Stimulated activated CD4-positive, alpha-beta T cell treated with anti-CD3 and anti-CD28 coated beads, Interleukin-4, amount 100 ng/mL, for 48 hours (primary cell): ENCODE data around the gene KCNJ16.

Experiments
- DNase-seq, 2 donors: peaks; one replicate each; pipeline ENCODE4 v3.0.0-alpha.2; 2020; ENCODE audit warnings: low read depth in 2 of 2

Gene KCNJ16

GRCh38 chr17:70098030-70098429 lies 23.0 kb downstream of the KCNJ16 start:
- no peak for DNase-seq

DNA sequence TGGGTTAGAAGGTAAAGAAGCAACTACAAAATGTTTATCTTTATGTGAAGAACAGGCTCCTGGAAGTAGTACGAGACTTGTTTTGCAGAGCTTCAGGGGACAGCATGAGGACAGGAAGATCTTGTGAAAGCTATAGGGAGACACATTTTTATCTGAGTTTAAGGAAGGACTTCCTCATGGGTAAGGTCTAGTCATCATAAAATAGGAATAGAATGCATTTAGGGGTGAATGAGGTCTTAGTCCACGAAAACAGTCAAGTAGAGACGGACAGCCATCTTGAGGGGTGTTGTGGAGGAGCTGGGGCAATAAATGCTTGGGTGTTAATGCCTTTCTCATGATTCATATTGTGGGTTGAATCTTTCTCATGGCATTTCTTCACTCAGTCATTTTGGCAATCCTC lies 24.3 kb downstream of the KCNJ16 start:
- DNase-seq: no peak

GRCh38 chr17:70099884-70100283 lies 24.9 kb downstream of the KCNJ16 start:
- no peak for DNase-seq

- no peak for DNase-seq
These were observed 26.0 kb downstream of the KCNJ16 start for GRCh38 chr17:70100983-70101382.

GRCh38 chr17:70102531-70102930 lies 27.5 kb downstream of the KCNJ16 start:
- DNase-seq: no peak

DNA sequence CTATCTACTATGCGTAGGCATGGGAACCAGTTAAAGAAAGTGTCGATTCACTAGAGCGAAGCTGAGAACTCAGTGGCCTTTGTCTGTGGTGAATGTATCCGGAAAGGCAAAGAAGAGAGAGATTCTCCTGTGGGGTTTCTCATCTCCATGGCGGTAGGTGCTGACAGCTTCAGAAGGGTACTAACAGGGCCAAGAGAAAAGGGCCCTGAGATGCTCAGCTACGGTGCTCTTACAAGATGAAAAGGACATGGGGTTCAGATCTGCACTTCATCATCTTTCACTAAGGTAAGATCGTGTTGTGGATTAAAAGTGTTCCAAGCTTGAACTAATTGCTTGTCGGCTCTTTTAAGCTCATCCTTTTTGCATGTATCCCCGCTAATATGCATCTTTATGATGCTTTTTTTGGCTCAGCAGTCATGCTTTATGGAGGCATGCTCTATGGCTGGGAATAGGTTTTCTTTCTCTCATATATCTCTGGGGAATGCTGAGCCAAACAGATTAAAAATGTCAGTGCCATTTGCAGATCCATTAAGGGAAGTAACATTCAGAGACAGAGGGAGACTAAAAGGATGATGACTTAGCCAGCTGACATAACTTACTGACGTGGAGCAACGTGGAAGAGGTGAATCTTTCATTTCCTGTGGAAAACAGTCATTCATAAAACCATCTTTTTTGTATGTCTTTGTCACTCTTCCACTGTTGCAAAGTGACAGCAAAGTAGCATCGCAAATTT lies 29.9 kb downstream of the KCNJ16 start:
- no peak for DNase-seq

- no peak for DNase-seq
These were observed 30.6 kb downstream of the KCNJ16 start for GRCh38 chr17:70105641-70106040.

- DNase-seq: no peak
These were observed 31.5 kb downstream of the KCNJ16 start for GRCh38 chr17:70106551-70106950.

DNA sequence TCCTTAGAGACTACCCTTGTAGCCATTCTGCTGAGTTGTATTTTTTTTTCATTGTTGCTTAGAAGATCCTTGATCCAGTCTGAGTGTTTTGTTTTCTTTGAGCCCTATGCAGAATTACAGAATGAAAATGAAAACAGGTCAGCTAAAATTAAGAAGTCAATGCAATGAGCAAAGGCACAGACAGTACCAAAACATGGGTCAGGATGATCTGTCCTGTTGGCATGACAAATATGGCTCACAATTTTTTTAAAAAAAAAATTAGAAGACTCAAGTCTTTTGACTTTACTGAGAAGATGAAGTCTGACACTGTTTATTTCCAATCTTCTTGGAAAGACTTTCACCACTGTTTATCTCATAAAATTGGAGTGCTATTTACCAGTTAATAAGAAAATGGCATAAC lies 32.4 kb downstream of the KCNJ16 start:
- DNase-seq: no peak

GRCh38 chr17:70107904-70108565 lies 33.0 kb downstream of the KCNJ16 start:
- no peak for DNase-seq

DNA sequence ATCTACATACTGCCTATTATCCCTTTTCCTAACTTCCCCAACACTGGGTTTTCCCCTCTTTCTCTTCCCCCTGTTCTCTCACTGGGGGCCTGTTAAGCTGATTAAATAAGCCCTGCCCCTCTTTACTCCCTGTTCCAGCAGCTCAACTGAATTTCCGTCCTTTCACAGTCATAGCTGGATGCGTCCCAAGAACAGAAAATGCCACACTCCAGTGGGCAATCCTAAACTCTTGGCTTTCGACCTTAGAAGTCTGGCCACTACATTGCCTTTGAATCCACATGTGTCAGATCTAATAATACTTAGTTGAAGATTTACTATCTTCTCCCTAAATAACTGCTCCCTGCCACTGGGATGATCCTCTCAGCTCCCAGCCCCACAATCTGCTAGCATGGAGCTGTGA lies 34.5 kb downstream of the KCNJ16 start:
- DNase-seq: no peak

DNA sequence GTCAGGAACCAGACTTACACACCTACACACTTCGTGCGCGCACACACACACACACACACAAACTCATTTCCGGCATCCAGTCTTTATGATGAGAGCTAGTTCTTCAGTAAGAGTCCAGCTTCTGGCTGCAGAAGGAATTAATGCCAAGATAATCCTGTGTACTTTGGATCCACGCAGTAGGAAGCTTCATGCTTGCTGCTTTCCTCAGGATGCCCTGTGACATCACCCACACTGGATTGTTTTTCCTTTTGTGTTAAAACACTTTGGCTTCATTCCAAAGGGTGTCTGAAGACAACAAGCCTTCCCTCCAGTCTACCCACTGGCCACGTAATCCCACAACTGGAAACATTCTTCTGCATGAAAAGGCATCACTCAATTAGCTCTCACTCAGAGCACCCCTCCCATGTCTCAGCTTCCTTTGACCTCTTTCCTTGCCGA lies 35.4 kb downstream of the KCNJ16 start:
- no peak for DNase-seq

DNA sequence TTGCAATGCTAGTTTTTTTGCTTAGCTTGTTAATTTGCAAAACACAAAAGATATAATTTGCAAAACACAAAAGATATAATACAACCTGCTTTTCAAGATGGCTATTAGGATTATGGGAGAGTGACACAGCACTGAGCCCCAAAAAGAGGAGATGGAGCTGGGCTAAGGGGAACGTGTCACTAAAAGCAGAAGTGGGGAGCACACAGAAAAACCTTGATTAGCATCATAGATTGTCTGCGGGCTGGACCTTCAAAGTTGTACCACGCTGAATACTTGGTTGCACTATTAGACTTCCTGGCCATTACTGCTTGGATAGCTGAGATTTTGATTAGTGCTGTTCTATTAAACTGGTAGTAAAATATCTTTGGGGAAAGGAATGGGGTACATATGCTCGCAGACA lies 36.2 kb downstream of the KCNJ16 start:
- no peak for DNase-seq

- DNase-seq: no peak
These were observed 39.4 kb downstream of the KCNJ16 start for GRCh38 chr17:70114405-70114804.

DNA sequence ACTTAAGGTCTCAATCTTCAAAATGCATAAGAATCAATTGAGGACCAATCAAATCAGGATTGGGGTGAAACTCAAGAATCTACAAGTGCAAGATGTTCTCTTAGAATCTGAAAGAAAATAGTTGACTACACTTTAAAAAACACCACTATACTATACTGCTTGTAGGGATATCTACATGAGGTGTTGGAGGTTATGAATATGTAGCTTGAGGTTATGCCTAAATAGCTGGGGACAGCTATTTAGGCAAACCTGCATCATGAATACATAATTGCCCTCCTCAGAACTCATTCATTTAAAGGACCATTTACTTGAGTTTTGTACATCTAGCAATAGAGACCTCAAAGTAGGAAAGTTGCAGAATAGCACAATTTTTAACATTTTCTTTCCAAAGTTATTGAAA lies 40.1 kb downstream of the KCNJ16 start:
- DNase-seq: no peak

GRCh38 chr17:70116919-70117318 lies 41.9 kb downstream of the KCNJ16 start:
- DNase-seq: no peak

DNA sequence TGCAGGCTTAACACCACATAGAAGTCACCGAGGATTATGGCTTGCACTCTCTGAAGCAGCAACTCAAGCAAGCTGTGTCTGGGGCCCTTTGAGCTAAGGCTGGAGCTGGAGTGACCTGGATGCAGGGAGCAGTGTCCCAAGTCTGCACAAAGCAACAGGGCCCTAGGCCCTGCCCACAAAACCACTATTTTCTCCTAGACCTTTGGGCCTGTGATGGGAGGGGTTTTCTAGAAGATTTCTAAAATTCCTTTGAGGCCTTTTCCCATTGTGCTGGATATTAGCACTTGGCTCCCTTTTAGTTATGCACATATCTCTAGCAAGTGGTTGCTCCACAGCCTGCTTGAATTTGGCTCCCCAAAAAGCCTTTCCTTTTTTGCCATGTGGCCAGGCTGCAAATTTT lies 44.5 kb downstream of the KCNJ16 start:
- no peak for DNase-seq

- DNase-seq: no peak
These were observed 45.0 kb downstream of the KCNJ16 start for GRCh38 chr17:70119983-70120382.

GRCh38 chr17:70120425-70120824 lies 45.4 kb downstream of the KCNJ16 start:
- DNase-seq: no peak

- no peak for DNase-seq
These were observed 46.1 kb downstream of the KCNJ16 start for GRCh38 chr17:70121126-70121525.

GRCh38 chr17:70123193-70123592 lies 48.2 kb downstream of the KCNJ16 start:
- no peak for DNase-seq

- DNase-seq: no peak
These were observed 49.7 kb downstream of the KCNJ16 start for GRCh38 chr17:70124723-70125122.

DNA sequence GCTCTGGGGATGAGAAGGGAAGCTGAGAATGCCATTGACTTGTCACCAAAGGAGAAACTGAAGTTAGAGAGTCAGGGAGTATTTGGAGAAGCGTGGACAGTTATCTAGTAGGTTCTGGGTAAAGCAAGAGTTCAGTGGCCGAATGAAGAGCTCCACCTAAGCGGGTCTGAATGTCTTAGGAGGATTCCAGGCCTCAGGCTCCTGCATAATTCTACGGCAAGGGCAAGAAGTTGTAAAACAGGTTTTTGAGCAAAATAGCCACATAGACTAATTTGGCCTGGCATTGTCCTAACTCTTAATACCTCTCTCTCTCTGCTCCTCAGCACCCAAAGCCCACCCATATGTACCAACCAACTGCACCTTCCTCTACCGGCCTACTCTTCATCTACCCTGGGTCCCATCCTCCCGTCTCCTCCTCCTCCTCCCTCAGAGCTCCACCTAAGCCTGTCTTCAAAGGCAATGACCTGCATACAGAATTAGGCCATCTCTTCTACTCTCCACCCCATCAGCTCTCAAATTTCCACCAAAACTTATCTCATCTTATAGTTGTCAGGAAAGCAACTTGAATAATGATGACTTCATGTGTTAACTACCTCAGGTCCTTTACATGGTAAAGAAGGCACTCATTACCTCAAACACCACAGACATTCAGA lies 52.3 kb downstream of the KCNJ16 start:
- DNase-seq: no peak
